ENCODE measurements around the gene KIF1A.

DNA sequence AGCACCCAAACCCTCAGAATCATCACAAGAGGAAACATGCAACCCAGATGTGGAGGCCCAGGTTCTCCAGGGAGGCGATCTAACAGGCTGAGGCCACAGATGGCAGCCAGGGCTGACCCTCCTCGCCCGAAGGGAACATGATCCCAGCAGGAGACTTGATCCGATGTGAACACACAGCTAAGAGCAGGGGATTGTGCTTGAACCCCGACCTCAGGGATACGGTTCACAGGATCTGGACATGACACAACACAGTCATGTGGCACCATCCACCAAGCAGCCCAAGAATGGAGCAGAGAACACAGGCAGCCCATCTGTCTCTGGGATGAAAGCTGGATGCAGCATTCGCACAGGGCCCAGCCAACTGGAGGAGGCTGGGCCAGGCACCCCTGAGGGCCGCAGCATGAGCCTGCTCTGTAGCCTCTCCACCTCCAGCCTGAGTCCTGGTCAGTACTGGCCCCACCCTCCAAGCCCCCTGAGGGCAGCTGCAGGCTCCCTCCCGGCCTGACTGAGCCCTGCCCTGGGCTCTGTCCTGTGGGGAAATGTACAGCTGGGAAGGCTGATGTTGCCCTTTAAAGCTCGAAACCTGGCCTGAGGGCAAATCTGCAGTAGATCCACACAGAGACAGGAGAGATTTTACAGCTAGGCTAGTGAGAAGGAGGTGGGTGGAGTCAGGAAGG lies 89.4 kb downstream of the KIF1A start:
- TF ChIP-seq TAF1 (IDR thresholded peaks at IDR 0.05; ENCODE audit: borderline replicate concordance, insufficient read depth, low read length) (no peak), POLR2AphosphoS5 (IDR thresholded peaks at IDR 0.05; ENCODE audit: low read depth, low read length) (no peak), SIN3A (IDR thresholded peaks at IDR 0.05; ENCODE audit: borderline replicate concordance, insufficient read depth, low read length) (no peak), REST (IDR thresholded peaks at IDR 0.05; ENCODE audit: insufficient read depth in 1 of 2, low read depth in 2 of 2, low read length in 2 of 2) (no peak)
